Hematopoietic multipotent progenitor cell treated with erythropoietin and hydrocortisone succinate and interleukin-3 and kit ligand, for 6 days (in vitro differentiated cells): ENCODE results near the gene NIPAL4.

Source experiments
- DNase-seq: peaks from one replicate; pipeline ENCODE4 v3.0.0-alpha.2; 2015

NIPAL4 gene

DNA sequence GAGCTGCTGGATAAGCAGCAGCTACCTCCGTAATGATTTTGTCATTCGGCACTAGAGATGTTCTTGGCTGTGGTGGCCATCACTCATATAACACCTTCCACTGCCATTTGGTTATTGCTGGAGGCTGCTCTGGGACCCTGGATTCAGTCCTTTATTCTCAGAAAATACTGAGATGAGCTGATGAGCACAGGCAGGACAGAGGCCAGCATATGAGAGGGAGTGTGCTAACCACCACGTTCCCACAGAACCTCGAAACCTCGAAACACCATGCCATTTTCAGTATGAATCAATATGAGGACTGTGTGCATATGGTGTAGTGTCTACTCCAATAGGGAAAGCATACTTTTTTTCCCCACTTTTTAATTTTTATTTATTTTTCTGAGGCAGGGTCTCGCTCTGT is 59.0 kb downstream of the NIPAL4 start:
- no peak for DNase-seq

GRCh38 chr5:157519579-157520253 is 59.7 kb downstream of the NIPAL4 start:
- DNase-seq: no peak

DNA sequence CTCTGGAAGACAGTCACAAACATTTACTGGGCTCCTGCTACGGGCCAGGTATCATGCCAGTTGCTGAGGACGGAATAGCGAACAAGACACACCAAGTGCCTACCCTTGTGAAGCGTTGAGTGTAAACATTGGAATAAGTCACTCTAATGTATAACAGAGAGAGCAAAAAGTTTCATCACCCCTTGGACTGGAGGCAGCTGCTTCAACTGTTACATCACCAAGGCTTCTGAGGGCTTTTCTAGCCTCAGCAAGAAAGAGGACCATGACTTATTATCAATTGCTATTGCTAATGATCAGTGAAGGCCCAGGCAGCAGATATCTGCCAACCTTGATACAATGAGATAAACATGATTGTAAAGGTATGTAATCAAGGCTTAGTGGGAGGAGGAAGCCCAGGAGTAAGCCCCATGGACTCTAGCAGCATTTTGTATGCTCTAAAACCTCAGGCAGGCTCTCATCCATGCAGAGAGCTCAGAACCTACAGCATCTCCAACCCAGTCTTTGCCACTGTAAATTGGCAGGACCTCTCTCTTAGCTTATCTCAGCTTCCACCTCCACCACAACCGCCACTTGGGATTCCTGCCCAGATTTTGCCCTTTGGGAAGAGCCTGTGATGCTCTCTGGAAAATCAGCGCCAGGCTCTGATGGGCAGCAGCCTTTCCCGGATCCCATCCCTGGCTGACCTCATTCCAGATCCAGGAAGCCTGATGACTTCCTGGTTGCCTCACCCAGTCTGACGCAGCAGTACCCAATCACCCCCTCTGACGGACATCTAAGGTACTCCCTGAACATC is 61.1 kb downstream of the NIPAL4 start:
- no peak for DNase-seq

GRCh38 chr5:157521704-157522029 is 61.7 kb downstream of the NIPAL4 start:
- no peak for DNase-seq

DNA sequence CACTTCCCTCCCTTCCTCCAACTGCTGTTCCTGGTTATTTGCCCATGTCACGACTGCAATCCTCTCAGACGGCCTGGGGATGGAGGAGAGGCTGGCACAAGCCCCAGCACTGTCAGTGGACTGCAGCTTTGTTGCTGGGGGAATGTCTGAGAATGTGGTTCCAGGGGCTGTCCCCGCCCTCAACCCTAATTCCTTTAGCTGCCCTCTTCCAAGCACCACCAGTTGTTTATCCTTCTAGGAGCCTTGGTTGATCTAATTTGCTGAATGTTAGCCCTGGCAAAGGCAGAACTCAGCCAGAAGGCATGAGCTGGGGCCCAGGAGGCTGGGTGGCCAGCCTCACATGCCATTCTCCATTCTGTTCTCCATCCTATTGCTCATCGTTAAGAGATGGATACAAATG is 64.0 kb downstream of the NIPAL4 start:
- no peak for DNase-seq
